ENCODE data around the gene HCFC1R1. TPM values are rescaled to one million over a fixed set of nuclear protein-coding genes. Genes with fewer than 3 reads are reported as not detected.

The HCFC1R1 gene
- total RNA-seq, 3 donors from 2014 or later (not counting 1 experiment from before 2014, with no cell fraction given) = 15.4 to 21.8 (median 16.0) TPM

- Mint-ChIP-seq H3K36me3 (no peaks in the 10 kb centered on the region), H3K9me3 (no peaks in the 10 kb centered on the region), H3K4me1 (peaks cover 11 to 18% of the 10 kb centered on the region in 2 donors), H3K27ac (no peak overlapping the region), H3K27me3 (ENCODE audit: low read depth in 2 of 2) (peaks cover 22 to 37% of the 10 kb centered on the region in 2 donors), H3K4me3 (no peak overlapping the region)
- DNase-seq (no peak), ATAC-seq (no peak)
- intact Hi-C loops (cut with micrococcal nuclease) = no loop called here
- Histone ChIP-seq H3K36me3 (ENCODE audit: control insufficient read depth, insufficient read depth, low read length) (no peaks in the 10 kb centered on the region), H3K9me3 (ENCODE audit: control insufficient read depth, insufficient read depth, low read length) (no peaks in the 10 kb centered on the region), H3K27ac (ENCODE audit: low read length) (no peak overlapping the region), H3K4me1 (ENCODE audit: control insufficient read depth, insufficient read depth, low read length) (peaks cover 28% of the 10 kb centered on the region), H3K4me3 (ENCODE audit: low read length) (no peak overlapping the region), H3K27me3 (ENCODE audit: control insufficient read depth, insufficient read depth, low read length) (peaks cover 54% of the 10 kb centered on the region)
- WGBS (ENCODE audit: insufficient coverage) = 86% methylated on average over 1 of the region's 3 CpGs
- TF ChIP-seq, protein P1, sequence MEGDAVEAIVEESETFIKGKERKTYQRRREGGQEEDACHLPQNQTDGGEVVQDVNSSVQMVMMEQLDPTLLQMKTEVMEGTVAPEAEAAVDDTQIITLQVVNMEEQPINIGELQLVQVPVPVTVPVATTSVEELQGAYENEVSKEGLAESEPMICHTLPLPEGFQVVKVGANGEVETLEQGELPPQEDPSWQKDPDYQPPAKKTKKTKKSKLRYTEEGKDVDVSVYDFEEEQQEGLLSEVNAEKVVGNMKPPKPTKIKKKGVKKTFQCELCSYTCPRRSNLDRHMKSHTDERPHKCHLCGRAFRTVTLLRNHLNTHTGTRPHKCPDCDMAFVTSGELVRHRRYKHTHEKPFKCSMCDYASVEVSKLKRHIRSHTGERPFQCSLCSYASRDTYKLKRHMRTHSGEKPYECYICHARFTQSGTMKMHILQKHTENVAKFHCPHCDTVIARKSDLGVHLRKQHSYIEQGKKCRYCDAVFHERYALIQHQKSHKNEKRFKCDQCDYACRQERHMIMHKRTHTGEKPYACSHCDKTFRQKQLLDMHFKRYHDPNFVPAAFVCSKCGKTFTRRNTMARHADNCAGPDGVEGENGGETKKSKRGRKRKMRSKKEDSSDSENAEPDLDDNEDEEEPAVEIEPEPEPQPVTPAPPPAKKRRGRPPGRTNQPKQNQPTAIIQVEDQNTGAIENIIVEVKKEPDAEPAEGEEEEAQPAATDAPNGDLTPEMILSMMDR (IDR thresholded peaks at IDR 0.05) = no peak
Measured at GRCh38 chr16:3042376-3042775, 18.6 kb upstream of the HCFC1R1 start.

GRCh38 chr16:3038896-3039295 lies 15.2 kb upstream of the HCFC1R1 start:
- Histone ChIP-seq H3K4me3 (ENCODE audit: low read length) (no peak overlapping the region), H3K27me3 (ENCODE audit: control insufficient read depth, insufficient read depth, low read length) (peaks cover 57% of the 10 kb centered on the region), H3K36me3 (ENCODE audit: control insufficient read depth, insufficient read depth, low read length) (no peaks in the 10 kb centered on the region), H3K9me3 (ENCODE audit: control insufficient read depth, insufficient read depth, low read length) (no peaks in the 10 kb centered on the region), H3K4me1 (ENCODE audit: control insufficient read depth, insufficient read depth, low read length) (peaks cover 13% of the 10 kb centered on the region), H3K27ac (ENCODE audit: low read length) (no peak overlapping the region)
- Mint-ChIP-seq H3K36me3 (no peaks in the 10 kb centered on the region), H3K27me3 (ENCODE audit: low read depth in 2 of 2) (peaks cover 25 to 40% of the 10 kb centered on the region in 2 donors), H3K4me3 (no peak overlapping the region), H3K9me3 (no peaks in the 10 kb centered on the region), H3K4me1 (peaks cover 0 to 5% of the 10 kb centered on the region in 2 donors), H3K27ac (no peak overlapping the region)
- ATAC-seq (no peak), DNase-seq (no peak)
- TF ChIP-seq, protein P1 (IDR thresholded peaks at IDR 0.05) = no peak
- WGBS (ENCODE audit: insufficient coverage) = 83% methylated on average over 5 of the region's 5 CpGs
- intact Hi-C loops (cut with micrococcal nuclease) = no loop called here

DNA sequence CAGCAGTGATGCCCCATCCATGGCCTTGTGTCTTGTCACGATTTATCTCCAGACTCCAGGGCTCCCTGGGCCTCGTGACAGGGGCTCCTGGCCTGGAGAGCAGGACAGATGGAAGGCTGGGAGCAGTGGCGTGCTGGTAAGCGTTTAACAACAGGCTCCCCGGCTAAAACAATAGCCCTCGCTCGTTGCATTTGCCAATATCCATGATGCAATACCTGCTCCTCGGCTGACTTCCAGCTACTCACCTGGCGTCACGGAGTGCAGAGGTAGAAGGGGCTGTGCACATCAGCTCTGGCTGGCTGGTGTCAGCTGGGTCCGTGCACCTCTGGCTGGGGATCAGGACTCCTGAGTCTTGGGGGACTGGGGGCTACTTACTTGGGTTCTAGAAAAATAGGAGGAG lies 14.5 kb upstream of the HCFC1R1 start:
- H3K27me3 Mint-ChIP-seq (ENCODE audit: low read depth in 2 of 2) = peaks cover 27 to 42% of the 10 kb centered on the region in 2 donors
- 54% methylated on average over 11 of the region's 11 CpGs for WGBS (ENCODE audit: insufficient coverage)
- H3K27ac ChIP-seq (ENCODE audit: low read length) = no peak overlapping the region
- TF ChIP-seq, protein P1 (IDR thresholded peaks at IDR 0.05) = no peak
- ATAC-seq (no peak), DNase-seq (no peak)
- H3K27ac Mint-ChIP-seq = no peak overlapping the region
- H3K9me3 Mint-ChIP-seq = no peaks in the 10 kb centered on the region
- peaks cover 0 to 7% of the 10 kb centered on the region in 2 donors for H3K4me1 Mint-ChIP-seq
- no peaks in the 10 kb centered on the region for H3K36me3 Mint-ChIP-seq
- H3K4me3 ChIP-seq (ENCODE audit: low read length) = no peak overlapping the region
- no peaks in the 10 kb centered on the region for H3K36me3 ChIP-seq (ENCODE audit: control insufficient read depth, insufficient read depth, low read length)
- intact Hi-C loops (cut with micrococcal nuclease) = no loop called here
- no peak overlapping the region for H3K4me3 Mint-ChIP-seq
- H3K27me3 ChIP-seq (ENCODE audit: control insufficient read depth, insufficient read depth, low read length) = peaks cover 53% of the 10 kb centered on the region
- H3K9me3 ChIP-seq (ENCODE audit: control insufficient read depth, insufficient read depth, low read length) = no peaks in the 10 kb centered on the region
- H3K4me1 ChIP-seq (ENCODE audit: control insufficient read depth, insufficient read depth, low read length) = peaks cover 13% of the 10 kb centered on the region

- H3K9me3 Mint-ChIP-seq = no peaks in the 10 kb centered on the region
- H3K4me1 Mint-ChIP-seq = peaks cover 0 to 15% of the 10 kb centered on the region in 2 donors
- H3K36me3 Mint-ChIP-seq = no peaks in the 10 kb centered on the region
- Histone ChIP-seq H3K4me1 (ENCODE audit: control insufficient read depth, insufficient read depth, low read length) (peaks cover 13% of the 10 kb centered on the region), H3K27me3 (ENCODE audit: control insufficient read depth, insufficient read depth, low read length) (peaks cover 50% of the 10 kb centered on the region), H3K9me3 (ENCODE audit: control insufficient read depth, insufficient read depth, low read length) (no peaks in the 10 kb centered on the region), H3K4me3 (ENCODE audit: low read length) (no peak within 1 kb of the TSS), H3K27ac (ENCODE audit: low read length) (no peak within 1 kb of the TSS), H3K36me3 (ENCODE audit: control insufficient read depth, insufficient read depth, low read length) (no peaks in the 10 kb centered on the region)
- peak within 1 kb of the TSS in 1 of 2 donors; percentile 29 for H3K27ac Mint-ChIP-seq
- intact Hi-C loops (cut with micrococcal nuclease) = no loop called here
- ATAC-seq (no peak), DNase-seq (no peak)
- peak within 1 kb of the TSS; percentile 37 for H3K4me3 Mint-ChIP-seq
- 6% methylated on average over 44 of the region's 44 CpGs for WGBS (ENCODE audit: insufficient coverage)
- H3K27me3 Mint-ChIP-seq (ENCODE audit: low read depth in 2 of 2) = peaks cover 37 to 53% of the 10 kb centered on the region in 2 donors
- TF ChIP-seq, protein P1 (IDR thresholded peaks at IDR 0.05) = no peak
Measured at GRCh38 chr16:3036726-3037315, 13.1 kb upstream of the HCFC1R1 start, which contains the start of gene BICDL2. BICDL2 (minus strand) TSS chr16:3036944; CDS start chr16:3035496, 1,448 bp downstream.

Data from natural killer cell (primary cell).